A172 (cell line): ENCODE data around the gene ZNF860. TPM values are rescaled to one million over a fixed set of nuclear protein-coding genes. Genes with fewer than 3 reads are reported as not detected.
A peak's percentile ranks its signal among the peaks of the same experiment; 100 is the strongest.

Experiments
- DNase-seq: peaks from one replicate; pipeline ENCODE4 v3.0.0-alpha.2; 2015; ENCODE audit warnings: low spot score
- total RNA-seq: library from RNA; depleted of rRNA; stranded (reverse); fragments of >200 nt; shearing (Covaris generic); gene quantifications from 2 replicates; pipeline ENCODE4 v1.2.3, GENCODE V29; 2014; rRNA removed

ZNF860 gene
- total RNA-seq, result 2.3 and 3.2 TPM in 2 replicates

DNA sequence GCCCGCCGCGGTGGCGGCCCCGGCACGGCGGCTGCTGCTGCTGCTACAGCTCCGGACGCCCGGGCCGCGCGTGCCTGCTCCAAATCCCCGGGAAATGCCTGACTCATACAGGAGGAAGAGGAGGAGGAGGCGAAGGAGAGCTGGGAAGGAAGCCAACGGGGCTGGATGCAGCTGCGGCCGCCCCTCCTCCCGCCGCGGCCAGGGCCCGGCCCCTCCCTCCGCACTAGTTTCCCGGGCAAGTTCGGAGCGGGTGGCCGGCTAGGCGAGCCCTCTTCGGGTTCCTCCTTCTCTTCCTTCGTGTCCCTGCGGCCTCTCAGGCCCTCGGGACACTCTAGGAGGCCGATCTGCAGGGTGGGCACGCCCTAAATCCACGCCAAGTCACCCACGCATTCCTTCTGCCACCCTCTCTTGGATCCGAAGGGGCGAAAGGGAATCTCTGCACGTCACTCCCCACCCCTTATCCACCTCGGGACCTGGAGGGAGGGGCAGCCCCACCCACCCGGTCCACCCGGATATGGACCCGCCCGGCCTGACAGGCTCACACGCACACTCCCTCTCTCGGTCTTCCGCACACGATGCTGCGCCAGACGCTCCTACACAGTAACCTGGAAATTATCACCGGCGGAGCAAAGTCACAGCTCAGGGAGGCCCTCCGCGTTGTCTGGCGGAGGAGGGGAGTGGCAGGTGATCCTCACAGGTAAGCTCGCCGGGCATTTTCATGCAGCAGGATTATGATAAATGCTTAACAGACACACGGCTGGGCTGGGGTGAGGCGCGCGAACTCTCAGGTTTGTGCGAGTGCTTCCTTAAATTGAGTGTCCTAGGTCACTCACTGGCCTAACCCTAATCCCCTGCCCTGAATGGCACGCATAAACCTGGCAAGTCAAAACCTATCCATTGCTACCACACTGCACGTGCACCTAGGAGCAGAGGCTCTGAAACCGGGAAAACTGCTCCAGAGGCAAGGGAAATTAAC, at the start of gene ZNF860, which contains the start of gene OSBPL10:
ZNF860 (plus strand) TSS at position 545 of the 976 bp plus-strand sequence. CDS start 7,330 bp downstream, outside the sequence.
OSBPL10 (minus strand) TSS at position 57 of the 976 bp plus-strand sequence. CDS start 83 bp downstream, outside the sequence.
- peak; percentile 95 for DNase-seq

DNA sequence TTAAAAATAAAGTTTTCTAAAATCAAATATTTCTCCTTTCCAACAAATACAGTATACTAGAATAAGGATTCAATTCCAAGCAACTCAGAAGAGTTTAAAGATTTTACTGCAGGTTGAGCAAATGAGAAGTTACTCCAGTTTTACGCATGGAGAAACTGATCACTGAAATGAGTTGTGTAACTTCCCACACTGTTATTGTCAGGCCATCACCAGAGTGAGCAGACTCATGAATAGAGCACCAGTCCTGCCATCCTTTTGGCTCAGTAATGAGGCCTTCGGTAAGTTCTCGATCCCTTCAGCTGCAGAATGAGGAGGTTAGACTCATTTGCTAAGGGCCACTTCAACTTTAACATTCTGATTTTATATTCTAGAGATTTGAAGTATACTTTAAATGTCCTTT, 48.6 kb upstream of the ZNF860 start:
- DNase-seq, result no peak

DNA sequence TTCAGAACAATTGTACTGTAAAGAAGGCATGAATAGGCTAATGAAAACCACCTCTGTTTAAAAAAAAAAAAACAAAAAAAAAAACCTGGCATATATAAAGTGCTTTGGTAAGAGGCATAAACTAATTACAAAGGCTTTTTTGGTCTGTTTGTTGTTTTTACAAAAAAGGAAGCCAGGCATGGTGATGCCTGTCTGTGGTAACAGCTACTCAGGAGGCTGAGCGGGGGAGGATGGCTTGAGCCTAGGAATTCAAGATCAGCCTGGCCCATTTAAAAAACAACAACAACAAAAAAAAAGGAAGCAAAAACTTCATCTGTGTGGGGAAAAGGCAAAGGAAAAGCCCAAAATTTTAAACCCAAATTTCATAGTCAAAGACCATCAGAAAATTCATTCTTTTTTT, 47.5 kb upstream of the ZNF860 start:
- no peak for DNase-seq

DNA sequence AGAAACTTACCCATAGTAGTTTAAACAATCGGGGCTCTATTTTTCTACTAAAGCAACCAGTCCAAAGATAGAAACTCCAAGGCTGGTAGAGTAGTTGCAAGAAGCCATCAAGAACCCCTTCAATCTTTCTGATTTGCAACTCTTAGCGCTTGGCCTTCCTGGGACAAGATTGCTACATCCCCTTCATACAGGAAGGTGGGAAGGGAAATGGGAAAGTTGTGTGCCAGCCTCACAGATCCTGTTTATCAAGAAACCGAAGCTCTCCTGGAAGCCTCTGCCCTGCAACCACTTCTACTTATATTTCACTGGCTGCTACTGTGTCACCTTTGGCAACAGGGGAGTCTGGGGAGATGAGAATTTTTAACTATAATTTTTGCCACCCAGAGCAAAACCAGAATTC, 46.7 kb upstream of the ZNF860 start:
- no peak for DNase-seq

DNA sequence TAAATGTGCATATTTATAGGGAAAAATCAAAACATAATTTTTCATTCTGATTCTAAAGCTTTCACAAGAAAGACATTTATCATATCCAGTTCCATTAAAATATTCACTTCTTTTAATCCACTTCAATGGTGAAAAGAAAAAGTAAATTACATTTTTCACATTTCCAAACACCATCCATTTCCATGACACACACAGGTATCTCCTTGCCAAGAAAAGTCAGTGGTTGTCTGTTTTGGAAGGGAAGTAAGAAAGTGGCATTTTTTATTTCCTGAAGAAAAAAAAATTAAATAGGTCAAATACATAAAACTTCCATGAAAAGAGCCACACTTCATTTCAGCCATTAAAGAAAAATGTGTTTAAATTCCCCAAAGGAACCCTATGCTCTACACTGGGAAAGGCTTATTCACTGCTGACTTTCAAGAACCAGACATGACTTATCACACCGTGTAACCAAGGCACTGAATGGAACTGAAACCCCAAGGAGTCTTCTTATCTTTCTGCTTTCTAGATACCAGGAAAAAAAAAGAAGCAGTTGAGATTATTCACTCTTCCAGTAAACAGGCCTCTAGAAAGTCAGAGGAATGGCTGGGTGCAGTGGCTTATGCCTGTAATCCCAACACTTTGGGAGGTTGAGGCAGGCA, 45.0 kb upstream of the ZNF860 start:
- DNase-seq, result no peak

DNA sequence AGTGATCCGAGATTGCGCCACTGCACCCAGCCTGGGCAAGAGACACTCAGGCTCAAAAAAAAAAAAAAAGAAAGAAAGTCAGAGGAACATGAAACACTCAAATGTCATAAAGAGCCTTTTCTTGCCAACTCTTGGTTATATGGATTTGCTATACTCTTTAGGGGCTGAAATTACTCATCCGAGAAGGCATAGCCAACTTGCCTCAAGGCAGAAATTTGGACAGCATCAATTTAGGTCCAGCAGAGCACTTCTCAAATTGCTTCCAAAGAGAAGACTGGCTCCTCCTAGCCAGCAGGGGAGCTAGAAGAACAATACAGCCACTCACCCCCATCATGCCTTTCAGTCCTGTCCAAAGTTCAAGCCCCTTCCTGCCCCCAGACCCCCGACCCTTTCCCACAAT, 44.3 kb upstream of the ZNF860 start:
- no peak for DNase-seq

DNA sequence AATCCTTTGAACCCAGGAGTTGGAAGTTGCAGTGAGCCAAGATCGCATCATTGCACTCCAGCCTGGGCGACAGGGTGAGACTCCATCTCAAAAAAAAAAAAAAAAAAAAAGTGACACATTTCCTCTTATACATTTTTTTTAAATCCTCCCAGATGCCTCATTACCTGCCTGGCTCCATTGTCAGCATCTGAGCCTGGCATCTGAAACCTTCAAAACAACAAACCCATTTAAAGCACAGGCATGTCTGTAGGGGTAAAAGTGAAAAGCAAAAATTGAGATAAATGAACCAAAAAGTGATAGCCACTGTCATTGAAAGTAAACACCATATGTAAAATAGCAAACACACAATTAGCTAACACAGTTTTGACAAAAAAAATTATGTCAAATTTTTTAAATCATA, 39.1 kb upstream of the ZNF860 start:
- no peak for DNase-seq

DNA sequence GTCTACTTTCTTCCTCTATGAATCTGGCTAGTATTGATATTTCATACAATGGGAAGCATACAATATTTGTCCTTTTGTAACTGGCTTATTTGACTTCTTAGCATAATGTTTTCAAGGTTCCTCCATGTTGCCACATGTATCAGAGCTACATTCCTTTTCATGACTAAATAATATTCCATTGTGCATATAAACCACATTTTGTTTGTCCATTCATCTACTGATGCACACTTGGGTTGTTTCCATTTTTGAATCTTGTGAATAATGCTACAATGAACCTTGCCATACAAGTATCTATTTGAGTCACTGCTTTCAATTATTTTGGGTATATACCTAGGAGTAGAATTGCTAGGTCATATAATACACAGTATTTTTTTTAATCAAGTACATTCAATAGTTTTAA, 38.5 kb upstream of the ZNF860 start:
- no peak for DNase-seq

DNA sequence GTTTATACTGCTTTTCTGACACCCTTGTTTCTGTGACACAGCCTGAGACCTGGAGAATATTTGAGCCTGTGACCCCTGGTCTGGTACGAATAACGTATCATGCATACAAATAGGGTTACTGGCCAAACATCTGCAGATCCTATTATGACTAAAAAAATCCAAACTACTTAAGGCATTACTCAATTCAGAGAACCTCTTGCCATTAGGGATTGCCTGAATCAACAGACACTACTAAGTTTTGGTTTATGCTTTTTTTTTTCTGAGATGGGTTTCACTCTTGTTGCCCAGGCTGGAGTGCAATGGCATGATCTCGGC, 35.9 kb upstream of the ZNF860 start:
- DNase-seq, result no peak

DNA sequence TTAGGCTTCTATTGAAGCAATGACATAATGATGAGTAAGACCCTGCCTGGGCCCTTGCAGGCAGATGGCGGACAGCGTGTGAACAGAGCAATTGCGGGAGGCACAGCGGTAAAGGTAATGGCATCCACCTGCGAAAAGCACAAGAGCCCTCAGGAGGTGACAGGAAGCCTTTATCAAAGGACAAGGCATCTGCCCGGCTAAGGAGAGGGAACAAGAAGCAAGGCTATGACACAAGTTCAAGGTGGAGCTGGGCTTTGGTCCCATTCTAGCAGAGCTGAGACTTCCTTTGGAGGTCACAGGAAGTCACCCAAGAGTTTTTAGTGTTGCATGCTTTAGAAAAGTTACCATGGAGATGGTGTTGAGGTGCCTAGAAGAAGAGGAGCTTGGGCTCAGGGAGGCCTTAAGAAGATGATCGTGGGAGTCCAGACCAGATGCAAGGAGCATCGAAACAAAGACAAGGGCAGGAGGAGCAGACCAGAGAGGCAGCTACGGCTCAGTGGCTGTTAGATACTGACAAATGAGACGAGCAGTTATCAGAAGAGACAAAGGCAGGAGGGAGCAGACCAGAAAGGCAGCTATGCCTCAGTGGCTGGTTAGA, 35.0 kb upstream of the ZNF860 start:
- DNase-seq, result no peak

DNA sequence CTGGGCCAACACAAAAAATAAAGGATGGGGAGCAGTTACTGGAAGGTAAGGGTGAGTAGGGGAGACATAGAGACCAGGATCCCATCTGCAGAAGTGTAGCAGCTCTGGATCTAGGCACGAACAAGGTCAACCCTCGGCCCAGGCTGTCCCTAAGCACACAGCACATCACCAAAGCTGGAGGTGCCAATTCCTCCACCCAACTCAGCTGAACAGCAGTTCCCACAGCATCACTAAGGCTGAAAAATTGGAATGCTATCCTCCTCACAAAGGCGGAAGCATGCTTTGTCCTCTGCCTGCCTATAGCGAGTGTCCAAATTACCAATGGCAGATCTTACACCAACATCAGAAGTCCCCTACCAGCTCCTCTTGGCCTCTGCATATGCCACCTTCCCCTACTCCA, 34.4 kb upstream of the ZNF860 start:
- DNase-seq, result no peak

DNA sequence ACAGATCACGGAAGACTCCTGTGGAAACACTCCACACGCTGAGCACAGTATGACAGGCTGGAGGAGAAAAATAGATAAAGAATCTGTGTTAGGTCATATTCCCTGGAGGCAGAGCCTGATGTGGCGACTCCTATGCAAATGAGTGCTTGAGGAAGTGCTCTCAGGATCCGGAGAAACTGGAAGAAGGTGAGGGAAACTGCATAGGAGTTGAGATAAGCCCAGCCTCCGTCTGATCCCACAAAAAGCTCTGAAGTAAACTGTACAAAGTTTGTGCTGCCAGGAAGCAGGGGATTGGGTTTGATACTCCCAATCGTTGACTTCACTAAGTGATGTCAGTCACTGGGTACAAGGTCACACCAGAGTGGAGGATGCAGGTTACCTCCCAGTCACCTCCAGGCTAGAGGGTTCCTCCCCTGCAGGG, 33.9 kb upstream of the ZNF860 start:
- DNase-seq, result no peak

DNA sequence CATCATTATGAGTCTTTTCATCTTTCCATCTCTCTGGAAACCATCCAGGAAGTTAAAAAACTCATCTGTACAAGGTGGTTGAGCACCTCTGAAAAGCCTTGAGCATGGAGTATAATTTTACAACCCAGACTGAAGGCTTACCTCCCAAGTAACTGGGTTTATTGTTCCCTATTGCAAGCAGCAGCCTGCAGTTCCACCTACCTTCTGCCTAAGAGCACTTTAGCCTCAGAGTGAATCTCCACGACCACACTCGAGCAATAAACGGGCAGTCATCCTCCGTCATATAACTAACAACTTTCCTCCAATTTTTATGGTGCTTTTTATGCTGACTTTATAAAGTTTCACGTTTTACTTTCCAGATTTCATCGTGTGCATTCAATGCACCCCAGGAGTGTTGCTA, 33.3 kb upstream of the ZNF860 start:
- no peak for DNase-seq

DNA sequence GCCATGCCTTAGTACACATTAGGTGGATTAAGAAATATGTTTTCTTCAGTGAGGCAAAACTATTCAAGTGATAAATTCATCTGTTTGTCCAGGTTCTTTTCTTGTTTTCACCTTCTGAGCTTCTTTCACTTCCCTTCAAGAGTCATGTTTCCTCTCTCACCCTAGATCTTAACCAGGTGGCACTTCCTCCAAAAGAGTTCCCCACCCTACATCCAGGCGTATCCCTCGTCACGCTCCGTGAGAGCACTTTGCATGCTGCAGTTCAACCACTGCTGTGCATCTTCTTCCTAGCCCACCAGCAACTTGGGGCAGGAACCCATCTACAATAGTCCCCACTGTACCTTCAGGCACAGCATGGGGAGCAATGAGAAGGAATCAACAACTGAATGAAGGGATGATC, 29.3 kb upstream of the ZNF860 start:
- DNase-seq, result no peak

DNA sequence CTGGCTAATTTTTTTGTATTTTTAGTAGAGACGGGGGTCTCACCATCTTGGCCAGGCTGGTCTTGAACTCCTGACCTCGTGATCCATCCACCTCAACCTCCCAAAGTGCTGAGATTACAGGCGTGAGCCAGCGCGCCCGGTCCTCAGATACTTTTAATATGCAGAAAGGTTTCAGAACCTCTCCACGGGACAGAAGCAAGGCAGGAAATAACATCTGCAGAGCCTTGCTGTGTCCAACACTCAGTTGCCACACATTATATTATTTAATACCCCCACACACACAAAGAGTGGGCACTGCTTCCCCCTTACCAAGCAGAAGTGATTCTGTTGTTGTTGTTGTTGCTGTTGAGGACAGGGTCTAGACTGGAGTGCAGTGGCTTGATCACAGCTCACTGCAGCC, 28.5 kb upstream of the ZNF860 start:
- no peak for DNase-seq

DNA sequence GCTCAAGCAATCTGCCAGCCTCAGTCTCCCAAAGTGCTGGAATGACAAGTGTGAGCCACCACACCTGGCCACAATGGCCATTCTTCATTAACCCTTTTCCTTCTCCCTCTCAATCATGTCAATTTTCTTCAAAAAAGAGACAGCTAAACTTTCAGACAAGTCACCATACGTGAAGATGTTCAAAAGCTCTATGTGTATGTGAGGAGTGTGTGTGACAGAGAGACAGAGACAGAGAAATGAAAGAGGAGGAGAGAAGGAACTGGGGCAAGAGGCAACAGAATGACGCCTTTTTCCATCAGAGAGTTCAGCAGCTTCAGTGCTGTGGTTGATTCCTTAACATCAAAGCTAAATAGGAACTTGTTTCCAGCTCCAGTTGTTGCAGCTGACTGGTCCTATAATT, 27.9 kb upstream of the ZNF860 start:
- no peak for DNase-seq

DNA sequence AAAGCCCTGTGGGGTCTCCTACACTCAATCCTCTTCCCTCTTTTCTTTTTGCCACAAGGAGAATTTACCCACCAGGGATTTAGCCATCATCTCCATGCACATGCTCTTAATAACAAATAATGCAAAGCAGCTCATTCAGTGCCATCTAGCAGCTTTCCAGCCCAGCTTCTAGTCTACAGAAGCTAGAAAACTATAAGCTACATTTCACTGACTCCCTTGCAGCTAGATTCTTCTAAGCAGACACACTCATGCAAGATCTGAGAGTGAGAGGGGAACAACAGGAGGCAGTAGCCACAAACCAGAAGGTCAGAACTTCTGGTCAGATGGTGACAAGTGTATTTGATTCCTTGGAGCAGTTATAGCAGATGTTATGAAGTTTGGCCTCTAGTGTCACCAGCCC, 26.0 kb upstream of the ZNF860 start:
- no peak for DNase-seq

DNA sequence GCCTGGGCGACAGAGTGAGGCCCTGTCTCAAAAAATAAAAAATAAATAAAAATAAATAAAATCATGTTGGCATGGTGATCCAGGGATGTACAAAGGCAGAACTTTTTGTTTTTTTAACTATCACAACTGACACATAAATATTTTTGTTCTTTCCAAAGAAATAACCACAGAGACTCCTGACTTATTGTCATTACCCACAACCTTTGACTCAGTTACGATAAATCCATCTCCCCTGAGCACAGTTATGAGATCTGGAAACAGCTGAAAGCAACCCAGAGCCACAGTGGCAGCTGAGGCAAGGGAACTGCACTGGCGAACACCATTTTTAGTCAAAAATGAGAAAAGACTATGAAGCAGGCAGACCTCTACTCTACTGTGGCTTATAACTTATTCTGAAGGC, 24.4 kb upstream of the ZNF860 start:
- no peak for DNase-seq

DNA sequence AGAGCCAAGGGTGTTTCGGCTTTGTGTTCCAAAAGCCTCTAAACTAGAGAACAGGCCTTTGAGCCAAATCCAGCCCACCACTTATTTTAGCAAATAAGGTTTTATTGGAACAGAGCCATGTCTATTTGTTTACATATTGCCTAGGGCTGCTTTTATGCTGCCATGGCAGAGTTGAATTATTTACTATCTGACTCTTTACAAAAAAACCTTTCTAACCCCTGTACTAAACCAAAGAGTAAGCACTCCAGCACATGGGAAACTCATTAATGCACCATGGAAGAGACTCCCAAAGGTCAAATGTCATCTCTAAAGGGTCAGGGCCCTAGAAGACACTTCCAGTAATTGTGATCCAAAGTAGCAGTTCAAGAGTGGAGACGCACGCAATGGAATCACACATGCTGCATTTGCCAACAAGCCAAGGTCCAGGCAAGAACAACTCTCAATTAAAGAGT, 22.8 kb upstream of the ZNF860 start:
- no peak for DNase-seq

DNA sequence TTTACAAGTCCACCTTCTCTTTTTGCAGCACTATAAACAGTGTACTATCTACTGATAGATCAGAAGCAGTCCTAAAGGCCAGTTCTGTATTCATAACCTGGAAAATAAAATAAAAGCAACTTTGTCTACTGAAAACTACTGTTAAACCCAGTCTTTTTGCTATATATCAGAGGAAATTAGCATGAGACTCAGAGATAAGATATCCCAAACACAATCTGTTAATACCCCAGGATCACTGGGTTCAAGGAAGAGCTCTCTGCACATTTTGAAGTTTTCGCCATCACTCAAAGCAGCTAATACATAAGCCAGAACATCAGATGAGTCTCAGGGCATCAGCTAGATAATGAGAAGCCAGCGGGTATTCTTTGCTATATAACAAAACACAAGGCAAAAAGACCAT, 22.3 kb upstream of the ZNF860 start:
- DNase-seq, result no peak

DNA sequence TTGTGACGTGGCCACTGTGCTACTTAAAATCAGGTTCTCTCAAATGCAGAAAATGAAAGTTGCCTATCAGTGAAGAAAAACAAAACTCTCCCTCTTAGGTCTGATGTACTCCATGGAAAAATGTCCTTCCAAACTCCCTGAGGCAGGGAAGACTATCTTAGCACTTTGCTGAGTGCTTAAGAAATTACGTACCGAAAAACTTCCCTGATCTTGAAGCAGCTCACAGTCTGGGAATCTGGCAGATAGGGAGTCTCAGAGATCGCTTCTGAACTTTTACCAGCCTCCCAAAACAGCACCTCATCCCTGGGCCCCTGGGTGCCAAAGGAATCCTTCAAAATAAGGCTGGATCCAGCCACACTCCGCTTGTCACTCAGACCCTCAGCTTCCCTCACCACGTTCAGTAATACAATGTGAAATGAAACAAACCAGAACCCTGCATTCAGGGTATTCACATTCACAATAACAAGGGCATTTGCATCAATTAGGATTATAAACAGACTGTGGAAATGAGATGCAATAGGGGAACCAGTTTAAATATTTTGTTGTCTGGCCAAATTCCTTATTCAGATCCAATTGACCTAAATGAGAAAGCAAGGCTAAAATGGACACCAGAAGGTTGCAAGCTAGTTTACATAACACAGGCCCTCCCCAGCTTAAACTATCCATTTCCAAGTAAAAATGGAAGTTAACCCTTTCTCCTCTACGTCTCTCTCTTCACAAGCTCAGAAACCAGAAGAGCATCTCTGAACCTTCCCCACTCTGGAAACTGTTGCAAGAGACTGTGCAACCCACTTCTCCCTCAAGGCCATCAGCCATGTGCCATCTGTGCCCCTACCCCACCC, 21.4 kb upstream of the ZNF860 start:
- no peak for DNase-seq
